ENCODE results near the gene PITX3. TPM values are rescaled to one million over a fixed set of nuclear protein-coding genes. Genes with fewer than 3 reads are reported as not detected.

Gene PITX3
- polyA plus RNA-seq (2014; cell fraction: cytosol; rRNA removed): not detected in 2 replicates
- polyA plus RNA-seq (2014; cell fraction: nucleus; rRNA removed): not detected in 2 replicates

- peak; percentile 90 for DNase-seq (ENCODE audit: low spot score)
Measured at GRCh38 chr10:102241444-102242117, at the start of gene PITX3. PITX3 (minus strand) TSS chr10:102241512; CDS start chr10:102232080, 9,432 bp downstream.

GRCh38 chr10:102289840-102290239 lies 48.5 kb upstream of the PITX3 start:
- no peak for DNase-seq (ENCODE audit: low spot score)

GRCh38 chr10:102289356-102289755 lies 48.0 kb upstream of the PITX3 start:
- DNase-seq (ENCODE audit: low spot score): no peak

- no peak for DNase-seq (ENCODE audit: low spot score)
Measured at GRCh38 chr10:102287991-102288390, 46.7 kb upstream of the PITX3 start.

GRCh38 chr10:102287538-102287937 lies 46.2 kb upstream of the PITX3 start:
- DNase-seq (ENCODE audit: low spot score): no peak

GRCh38 chr10:102286216-102286615 lies 44.9 kb upstream of the PITX3 start:
- no peak for DNase-seq (ENCODE audit: low spot score)

- no peak for DNase-seq (ENCODE audit: low spot score)
Measured at GRCh38 chr10:102285133-102285532, 43.8 kb upstream of the PITX3 start.

GRCh38 chr10:102284531-102284930 lies 43.2 kb upstream of the PITX3 start:
- no peak for DNase-seq (ENCODE audit: low spot score)

GRCh38 chr10:102283890-102284289 lies 42.6 kb upstream of the PITX3 start:
- no peak for DNase-seq (ENCODE audit: low spot score)

- DNase-seq (ENCODE audit: low spot score): no peak
Measured at GRCh38 chr10:102283488-102283887, 42.2 kb upstream of the PITX3 start.

- no peak for DNase-seq (ENCODE audit: low spot score)
Measured at GRCh38 chr10:102281102-102281487, 39.8 kb upstream of the PITX3 start.

GRCh38 chr10:102280397-102281101 lies 39.2 kb upstream of the PITX3 start:
- DNase-seq (ENCODE audit: low spot score): no peak

GRCh38 chr10:102279104-102279503 lies 37.8 kb upstream of the PITX3 start:
- no peak for DNase-seq (ENCODE audit: low spot score)

GRCh38 chr10:102275343-102275742 lies 34.0 kb upstream of the PITX3 start:
- no peak for DNase-seq (ENCODE audit: low spot score)

GRCh38 chr10:102274062-102274461 lies 32.8 kb upstream of the PITX3 start:
- no peak for DNase-seq (ENCODE audit: low spot score)

- DNase-seq (ENCODE audit: low spot score): no peak
Measured at GRCh38 chr10:102269017-102269416, 27.7 kb upstream of the PITX3 start.

- no peak for DNase-seq (ENCODE audit: low spot score)
Measured at GRCh38 chr10:102268375-102268888, 27.1 kb upstream of the PITX3 start.

GRCh38 chr10:102267748-102268147 lies 26.4 kb upstream of the PITX3 start:
- no peak for DNase-seq (ENCODE audit: low spot score)

GRCh38 chr10:102266670-102267069 lies 25.4 kb upstream of the PITX3 start:
- DNase-seq (ENCODE audit: low spot score): no peak

GRCh38 chr10:102264371-102264770 lies 23.1 kb upstream of the PITX3 start:
- DNase-seq (ENCODE audit: low spot score): no peak

GRCh38 chr10:102262744-102263370 lies 21.5 kb upstream of the PITX3 start:
- DNase-seq (ENCODE audit: low spot score): no peak

GRCh38 chr10:102261842-102262241 lies 20.5 kb upstream of the PITX3 start:
- no peak for DNase-seq (ENCODE audit: low spot score)

All from SK-N-DZ (cell line).